HL-60 (cell line): Measurements from ENCODE around the gene CAD.

Experiments
- CTCF ChIP-seq: IDR thresholded peaks from one replicate; pipeline ENCODE4 v1.5.1; 2011; ENCODE audit warnings: low read length, control low read depth, inconsistent platforms; ENCODE audit not compliant: insufficient read depth
- GABPA ChIP-seq: IDR thresholded peaks from 2 replicates; pipeline ENCODE4 v1.6.1; 2012; ENCODE audit warnings: low read depth
- POLR2AphosphoS5 ChIP-seq: IDR thresholded peaks from 2 replicates; pipeline ENCODE4 v1.6.1; 2012; ENCODE audit warnings: low read depth
- REST ChIP-seq: IDR thresholded peaks from 2 replicates; pipeline ENCODE4 v1.6.1; 2012; ENCODE audit warnings: low read depth; ENCODE audit not compliant: insufficient replicate concordance
- SPI1 ChIP-seq: IDR thresholded peaks from 2 replicates; pipeline ENCODE4 v1.6.1; 2012; ENCODE audit warnings: low read depth, mild to moderate bottlenecking, borderline replicate concordance

- no peak for TF ChIP-seq CTCF
- peak; percentile 58; the same call in 1 of the 2 replicates for TF ChIP-seq POLR2AphosphoS5
- TF ChIP-seq REST, result no peak
- TF ChIP-seq GABPA, result no peak
- peak; percentile 97 for TF ChIP-seq SPI1
Measured at GRCh38 chr2:27185331-27186026, 31.7 kb upstream of the CAD start.
